ENCODE data around the gene BET1L.

The BET1L gene

GRCh38 chr11:205221-206001, 1.8 kb downstream of the BET1L start:
- DNase-seq (ENCODE audit: low read depth): peak; percentile 0
- TF ChIP-seq, protein P1, sequence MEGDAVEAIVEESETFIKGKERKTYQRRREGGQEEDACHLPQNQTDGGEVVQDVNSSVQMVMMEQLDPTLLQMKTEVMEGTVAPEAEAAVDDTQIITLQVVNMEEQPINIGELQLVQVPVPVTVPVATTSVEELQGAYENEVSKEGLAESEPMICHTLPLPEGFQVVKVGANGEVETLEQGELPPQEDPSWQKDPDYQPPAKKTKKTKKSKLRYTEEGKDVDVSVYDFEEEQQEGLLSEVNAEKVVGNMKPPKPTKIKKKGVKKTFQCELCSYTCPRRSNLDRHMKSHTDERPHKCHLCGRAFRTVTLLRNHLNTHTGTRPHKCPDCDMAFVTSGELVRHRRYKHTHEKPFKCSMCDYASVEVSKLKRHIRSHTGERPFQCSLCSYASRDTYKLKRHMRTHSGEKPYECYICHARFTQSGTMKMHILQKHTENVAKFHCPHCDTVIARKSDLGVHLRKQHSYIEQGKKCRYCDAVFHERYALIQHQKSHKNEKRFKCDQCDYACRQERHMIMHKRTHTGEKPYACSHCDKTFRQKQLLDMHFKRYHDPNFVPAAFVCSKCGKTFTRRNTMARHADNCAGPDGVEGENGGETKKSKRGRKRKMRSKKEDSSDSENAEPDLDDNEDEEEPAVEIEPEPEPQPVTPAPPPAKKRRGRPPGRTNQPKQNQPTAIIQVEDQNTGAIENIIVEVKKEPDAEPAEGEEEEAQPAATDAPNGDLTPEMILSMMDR (IDR thresholded peaks at IDR 0.05; ENCODE audit: insufficient read depth, low read depth, low read length, missing control alignments): no peak
- no peak overlapping the region for H3K4me3 ChIP-seq (ENCODE audit: low read depth, low read length)

DNA sequence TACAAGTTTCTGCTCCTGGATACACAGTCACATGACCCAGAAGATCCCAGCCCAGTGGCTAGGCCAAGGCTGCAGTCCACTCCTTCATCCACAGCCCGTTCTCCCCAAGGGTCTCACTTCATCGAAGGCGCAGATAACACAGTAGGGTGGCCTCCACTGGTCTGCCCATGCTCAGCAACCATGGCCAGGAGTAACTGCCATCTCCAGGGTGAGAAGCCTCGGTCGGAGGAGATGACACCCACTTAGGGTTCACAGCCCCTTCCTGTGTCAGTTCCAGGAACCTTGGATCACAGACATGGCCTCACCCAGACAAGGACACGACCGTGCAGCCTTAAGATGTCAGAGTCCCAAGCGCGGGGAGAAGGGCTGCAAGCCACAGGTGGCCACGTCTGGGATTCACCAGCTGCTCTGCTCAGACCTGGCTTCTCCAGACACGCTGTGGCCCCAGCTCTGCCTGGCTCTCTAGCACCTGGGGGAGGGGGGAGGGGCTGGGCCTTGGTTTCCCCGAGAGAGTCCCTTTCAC, 2.6 kb downstream of the BET1L start:
- no peak overlapping the region for H3K4me3 ChIP-seq (ENCODE audit: low read depth, low read length)
- DNase-seq (ENCODE audit: low read depth): peak; percentile 1
- TF ChIP-seq, protein P1 (IDR thresholded peaks at IDR 0.05; ENCODE audit: insufficient read depth, low read depth, low read length, missing control alignments): no peak

DNA sequence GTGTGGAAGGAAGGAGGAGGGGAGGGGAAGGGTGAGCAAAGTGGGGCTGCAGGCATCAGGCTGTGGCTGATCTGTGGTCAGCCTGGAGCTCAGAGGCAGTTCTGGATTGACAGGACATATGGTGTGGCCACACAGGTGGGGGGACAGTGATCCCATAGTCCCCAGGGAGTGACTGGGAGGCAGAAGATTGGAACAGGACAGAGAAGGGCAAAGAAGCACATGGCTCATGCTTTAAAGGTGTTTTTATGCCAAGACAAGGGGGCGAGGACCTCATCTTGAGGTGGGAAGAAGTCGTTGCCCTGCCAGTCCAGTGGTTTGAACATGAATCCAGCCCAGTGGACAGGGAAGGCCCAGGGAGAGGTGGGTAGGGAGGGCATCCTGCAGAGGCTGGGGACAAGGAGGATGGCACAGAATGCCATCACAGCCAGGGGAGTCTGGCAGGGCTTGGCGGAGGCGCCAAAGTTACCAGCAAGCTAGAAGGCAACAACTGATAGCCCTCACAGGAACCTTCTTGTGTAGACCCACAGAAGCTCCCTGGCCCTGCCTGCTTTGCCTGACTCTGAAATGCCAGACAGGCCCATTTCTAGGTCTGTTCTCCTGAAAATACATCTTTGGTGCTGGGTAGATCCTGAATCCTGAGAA, 3.1 kb downstream of the BET1L start:
- TF ChIP-seq, protein P1 (IDR thresholded peaks at IDR 0.05; ENCODE audit: insufficient read depth, low read depth, low read length, missing control alignments): no peak
- DNase-seq (ENCODE audit: low read depth): peak; percentile 1
- H3K4me3 ChIP-seq (ENCODE audit: low read depth, low read length): no peak overlapping the region

- TF ChIP-seq, protein P1 (IDR thresholded peaks at IDR 0.05; ENCODE audit: insufficient read depth, low read depth, low read length, missing control alignments): no peak
- peak; percentile 1 for DNase-seq (ENCODE audit: low read depth)
Observed at GRCh38 chr11:203056-203944, 3.9 kb downstream of the BET1L start.

GRCh38 chr11:202490-202889, 4.7 kb downstream of the BET1L start:
- DNase-seq (ENCODE audit: low read depth): no peak
- TF ChIP-seq, protein P1 (IDR thresholded peaks at IDR 0.05; ENCODE audit: insufficient read depth, low read depth, low read length, missing control alignments): no peak

More at GRCh38 chr11:203056-203944, 3.9 kb downstream of the BET1L start:
- no peak overlapping the region for H3K4me3 ChIP-seq (ENCODE audit: low read depth, low read length)

DNA sequence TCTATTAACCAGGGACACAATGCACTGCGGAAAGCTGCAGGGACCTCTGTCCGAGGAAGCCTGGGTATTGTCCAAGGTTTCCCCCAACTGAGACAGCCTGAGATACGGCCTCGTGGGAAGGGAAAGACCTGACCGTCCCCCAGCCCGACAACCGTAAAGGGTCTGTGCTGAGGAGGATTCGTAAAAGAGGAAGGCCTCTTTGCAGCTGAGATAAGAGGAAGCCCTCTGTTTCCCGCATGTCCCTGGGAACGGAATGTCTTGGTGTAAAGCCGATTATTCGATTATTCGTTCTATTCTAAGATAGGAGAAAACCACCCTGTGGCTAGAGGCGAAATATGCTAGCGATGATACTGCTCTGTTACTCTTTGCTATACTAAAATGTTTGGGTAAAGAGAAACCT, 5.2 kb downstream of the BET1L start:
- TF ChIP-seq, protein P1 (IDR thresholded peaks at IDR 0.05; ENCODE audit: insufficient read depth, low read depth, low read length, missing control alignments): no peak
- DNase-seq (ENCODE audit: low read depth): no peak

More at GRCh38 chr11:202490-202889, 4.7 kb downstream of the BET1L start:
- H3K4me3 ChIP-seq (ENCODE audit: low read depth, low read length): no peak overlapping the region

More for the DNA sequence above, 5.2 kb downstream of the BET1L start:
- no peak overlapping the region for H3K4me3 ChIP-seq (ENCODE audit: low read depth, low read length)

Data from GM12865 (cell line).